ENCODE measurements around the gene GPC4.
"Not testable (repeated sequence)": the region's sequence is repeated elsewhere in the genome, so short reads cannot be mapped to it uniquely, and the experiment has no call there.

The GPC4 gene

GRCh38 chrX:133305348-133305747 lies 109.9 kb downstream of the GPC4 start:
- DNase-seq (ENCODE audit: low spot score): no peak

- no peak for DNase-seq (ENCODE audit: low spot score)
Measured at GRCh38 chrX:133302775-133303445, 112.4 kb downstream of the GPC4 start.

GRCh38 chrX:133300591-133300990 lies 114.7 kb downstream of the GPC4 start:
- DNase-seq (ENCODE audit: low spot score): no peak

GRCh38 chrX:133297284-133297683 lies 118.0 kb downstream of the GPC4 start:
- peak; percentile 55 for DNase-seq (ENCODE audit: low spot score)

GRCh38 chrX:133294126-133294525 lies 121.2 kb downstream of the GPC4 start:
- peak; percentile 40 for DNase-seq (ENCODE audit: low spot score)

- peak; percentile 48 for DNase-seq (ENCODE audit: low spot score)
Measured at GRCh38 chrX:133290076-133290475, 125.2 kb downstream of the GPC4 start.

GRCh38 chrX:133287860-133288259 lies 127.4 kb downstream of the GPC4 start:
- DNase-seq (ENCODE audit: low spot score): no peak

- no peak for DNase-seq (ENCODE audit: low spot score)
Measured at GRCh38 chrX:133285341-133285740, 129.9 kb downstream of the GPC4 start.

GRCh38 chrX:133279112-133279730 lies 136.1 kb downstream of the GPC4 start:
- DNase-seq (ENCODE audit: low spot score): not testable (repeated sequence)

GRCh38 chrX:133273180-133273579 lies 142.1 kb downstream of the GPC4 start:
- no peak for DNase-seq (ENCODE audit: low spot score)

GRCh38 chrX:133269168-133269567 lies 146.1 kb downstream of the GPC4 start:
- DNase-seq (ENCODE audit: low spot score): no peak

GRCh38 chrX:133267621-133268020 lies 147.7 kb downstream of the GPC4 start:
- DNase-seq (ENCODE audit: low spot score): no peak

GRCh38 chrX:133265331-133265730 lies 150.0 kb downstream of the GPC4 start:
- DNase-seq (ENCODE audit: low spot score): no peak

GRCh38 chrX:133258481-133258880 lies 156.8 kb downstream of the GPC4 start:
- DNase-seq (ENCODE audit: low spot score): no peak

- DNase-seq (ENCODE audit: low spot score): peak; percentile 16
Measured at GRCh38 chrX:133254666-133255065, 160.6 kb downstream of the GPC4 start.

- no peak for DNase-seq (ENCODE audit: low spot score)
Measured at GRCh38 chrX:133251204-133251603, 164.1 kb downstream of the GPC4 start.

GRCh38 chrX:133250184-133251100 lies 164.8 kb downstream of the GPC4 start:
- no peak for DNase-seq (ENCODE audit: low spot score)

Data from AG20443 (cell line).